Adrenal gland (tissue), 12 donors: Measurements from ENCODE around the gene RIMBP2. TPM values are rescaled to one million over a fixed set of nuclear protein-coding genes. Genes with fewer than 3 reads are reported as not detected.
A peak's percentile ranks its signal among the peaks of the same experiment; 100 is the strongest.

Source experiments
- DNase-seq, 7 donors: peaks; one replicate each; pipeline ENCODE4 v3.0.0-alpha.2; 2019 to 2020
- H3K27ac ChIP-seq, 5 donors: fragments of 200-600 bp; sonication (generic) in 4 of 5; 1 replicate in 3 of 5; 2 replicates in 2 of 5; pipeline versions ENCODE4 v1.5.1 to v1.8.0; 2016 to 2020; ENCODE audit warnings: mild to moderate bottlenecking in 1 of 5
- H3K27me3 ChIP-seq: fragments of 200-600 bp; 2 replicates; pipeline ENCODE4 v1.8.0; 2021
- H3K36me3 ChIP-seq, 2 donors: fragments of 200-600 bp; replicated peaks in 1 of 2; 1 replicate in 1 of 2; 2 replicates in 1 of 2; pipeline versions ENCODE4 v1.5.1 to v1.8.0; 2018 to 2022
- H3K4me1 ChIP-seq, 2 donors: fragments of 200-600 bp; replicated peaks in 1 of 2; 1 replicate in 1 of 2; 2 replicates in 1 of 2; pipeline versions ENCODE4 v1.5.1 to v1.8.0; 2018 to 2021
- H3K4me3 ChIP-seq, 4 donors: fragments of 200-600 bp; sonication (generic) in 3 of 4; one replicate each; pipeline ENCODE4 v1.5.1; 2016 to 2018
- H3K9me3 ChIP-seq, 3 donors: fragments of 200-600 bp; sonication (generic) in 1 of 3; replicated peaks in 1 of 3; 1 replicate in 2 of 3; 2 replicates in 1 of 3; pipeline versions ENCODE4 v1.5.1 to v1.8.0; 2016 to 2021
- POLR2A ChIP-seq, 2 donors: fragments of 450-650 bp; IDR thresholded peaks; one replicate each; pipeline ENCODE4 v1.6.1; 2017; ENCODE audit warnings: antibody characterized with exemption in 2 of 2, mild to moderate bottlenecking in 2 of 2, moderate library complexity in 1 of 2
- WGBS, 4 donors: extraction: QIAGEN DNeasy Blood & Tissue Kit in 2 of 4; methylation state at CpG; one replicate each; pipeline versions ENCODE4 v1.1.5 to v1.1.7; 2013 to 2017; 5-methylcytosine and 5-hydroxymethylcytosine counted together
- intact Hi-C, 2 donors: fragments of 100-400 bp; cut with DNase I; formaldehyde crosslinking; loops; one replicate each; pipeline versions ENCODE4 v1.14.1 to v1.15.0; 2022 to 2023
- polyA plus RNA-seq, 3 donors: library from polyadenylated mRNA; stranded (reverse); fragments of 200-250 nt in 2 of 3; fragments of 350-450 nt in 1 of 3; fragmentation: Illumina TruSeq in 1 of 3; extraction: RNeasy Lipid Tissue Mini Kit (QIAGEN cat#74804) in 1 of 3; gene quantifications; one replicate each; pipeline ENCODE4 v1.2.3, GENCODE V29; 2013 to 2014
- total RNA-seq, 9 donors: library from RNA; depleted of rRNA in 4 of 9; stranded (reverse); fragments of >200 nt in 4 of 9; fragments of 120-200 nt in 1 of 9; fragmentation: NEBNext Ultra II Directional in 1 of 9; extraction: Animal tissue kit (Norgen Biotek cat#: 25700) in 1 of 9; gene quantifications; one replicate each; pipeline versions ENCODE4 v1.1.0 to v1.2.4, GENCODE V29; 2013 to 2023
- TF ChIP-seq, protein P1 (sequence below), 6 experiments: fragments of 450-650 bp in 4 of 6; fragments of 200-600 bp in 2 of 6; sonication (generic) in 1 of 6; IDR thresholded peaks; 1 replicate in 5 of 6; 2 replicates in 1 of 6; pipeline versions ENCODE4 v1.5.1 to v1.8.0; 2016 to 2021; ENCODE audit warnings: antibody characterized with exemption in 6 of 6, mild to moderate bottlenecking in 2 of 6, moderate library complexity in 1 of 6
- donor health status: healthy with polysubstance abuse.
- donor health status: Bipolar disorder and iron deficiency.
- donor health status: DM: yes; HTN: yes; CAD: no.
- donor health status: DM: no; HTN: no; CAD: no.
- donor health status: DM: no; HTN: no; CAD: no.
- donor health status: DM: yes; HTN: yes; CAD: no.

The RIMBP2 gene
- total and polyA plus RNA-seq, 12 donors = 0.18 to 23.9 (median 6.3) TPM; not detected in 2

DNA sequence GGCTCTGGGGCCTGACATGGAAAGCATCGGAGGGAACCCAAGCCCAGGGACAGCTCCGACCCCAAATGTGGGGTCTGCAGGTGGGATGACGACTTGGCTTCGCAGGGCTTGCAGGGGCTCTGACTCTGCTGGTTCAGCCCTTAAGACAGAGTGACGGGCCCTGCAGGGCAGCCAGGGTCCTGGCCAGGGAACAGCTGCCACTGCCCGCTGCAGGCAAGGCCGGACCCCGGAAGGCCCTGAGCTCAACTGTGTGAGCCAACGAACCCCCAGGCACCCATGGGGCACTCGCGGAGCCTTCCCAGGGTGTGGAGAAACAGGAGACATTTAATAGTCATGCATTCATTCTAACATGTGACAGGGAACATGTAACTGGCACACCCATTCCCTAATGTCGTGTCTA, 257.8 kb downstream of the RIMBP2 start:
- DNase-seq = no peak
- Histone ChIP-seq H3K27ac (no peak overlapping the region), H3K4me1 (no peaks in the 10 kb centered on the region), H3K4me3 (no peak overlapping the region), H3K36me3 (no peaks in the 10 kb centered on the region), H3K9me3 (no peaks in the 10 kb centered on the region), H3K27me3 (no peaks in the 10 kb centered on the region)
- intact Hi-C loops = no loop called here
- TF ChIP-seq, protein P1, sequence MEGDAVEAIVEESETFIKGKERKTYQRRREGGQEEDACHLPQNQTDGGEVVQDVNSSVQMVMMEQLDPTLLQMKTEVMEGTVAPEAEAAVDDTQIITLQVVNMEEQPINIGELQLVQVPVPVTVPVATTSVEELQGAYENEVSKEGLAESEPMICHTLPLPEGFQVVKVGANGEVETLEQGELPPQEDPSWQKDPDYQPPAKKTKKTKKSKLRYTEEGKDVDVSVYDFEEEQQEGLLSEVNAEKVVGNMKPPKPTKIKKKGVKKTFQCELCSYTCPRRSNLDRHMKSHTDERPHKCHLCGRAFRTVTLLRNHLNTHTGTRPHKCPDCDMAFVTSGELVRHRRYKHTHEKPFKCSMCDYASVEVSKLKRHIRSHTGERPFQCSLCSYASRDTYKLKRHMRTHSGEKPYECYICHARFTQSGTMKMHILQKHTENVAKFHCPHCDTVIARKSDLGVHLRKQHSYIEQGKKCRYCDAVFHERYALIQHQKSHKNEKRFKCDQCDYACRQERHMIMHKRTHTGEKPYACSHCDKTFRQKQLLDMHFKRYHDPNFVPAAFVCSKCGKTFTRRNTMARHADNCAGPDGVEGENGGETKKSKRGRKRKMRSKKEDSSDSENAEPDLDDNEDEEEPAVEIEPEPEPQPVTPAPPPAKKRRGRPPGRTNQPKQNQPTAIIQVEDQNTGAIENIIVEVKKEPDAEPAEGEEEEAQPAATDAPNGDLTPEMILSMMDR (IDR thresholded peaks at IDR 0.05) = no peak
- no peak for TF ChIP-seq POLR2A (IDR thresholded peaks at IDR 0.05)
- 62 to 78% (median 71%) methylated on average over 2 to 12 of the region's 12 CpGs for WGBS, 4 donors

DNA sequence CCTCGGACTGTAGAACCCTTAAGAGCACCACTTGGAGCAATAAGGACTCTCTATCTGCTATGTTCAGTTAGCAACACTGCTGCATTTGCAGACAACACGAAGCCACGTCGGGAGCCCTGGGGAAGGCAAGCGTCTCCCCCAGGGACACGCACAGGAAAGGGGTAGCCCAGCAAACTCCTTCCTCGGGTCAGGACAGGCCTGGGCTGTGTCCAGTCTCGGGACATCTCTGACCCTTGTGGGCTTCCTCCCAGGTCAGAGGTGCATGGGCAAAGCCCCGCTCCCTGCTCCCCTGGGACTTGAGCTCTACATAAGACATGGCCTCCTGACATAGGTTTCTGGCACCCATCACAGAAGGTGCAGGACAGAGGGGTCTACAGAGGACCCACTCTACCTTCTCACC, 258.9 kb downstream of the RIMBP2 start:
- TF ChIP-seq, protein P1 (IDR thresholded peaks at IDR 0.05) = no peak
- no peak for TF ChIP-seq POLR2A (IDR thresholded peaks at IDR 0.05)
- intact Hi-C loops = no loop called here
- WGBS, 4 donors = 82 to 90% (median 85%) methylated on average over 1 to 9 of the region's 9 CpGs
- H3K27me3 ChIP-seq = no peaks in the 10 kb centered on the region
- no peaks in the 10 kb centered on the region for H3K36me3 ChIP-seq
- no peaks in the 10 kb centered on the region for H3K9me3 ChIP-seq
- no peak overlapping the region for H3K27ac ChIP-seq
- H3K4me1 ChIP-seq = no peaks in the 10 kb centered on the region
- DNase-seq = no peak
- H3K4me3 ChIP-seq = no peak overlapping the region

DNA sequence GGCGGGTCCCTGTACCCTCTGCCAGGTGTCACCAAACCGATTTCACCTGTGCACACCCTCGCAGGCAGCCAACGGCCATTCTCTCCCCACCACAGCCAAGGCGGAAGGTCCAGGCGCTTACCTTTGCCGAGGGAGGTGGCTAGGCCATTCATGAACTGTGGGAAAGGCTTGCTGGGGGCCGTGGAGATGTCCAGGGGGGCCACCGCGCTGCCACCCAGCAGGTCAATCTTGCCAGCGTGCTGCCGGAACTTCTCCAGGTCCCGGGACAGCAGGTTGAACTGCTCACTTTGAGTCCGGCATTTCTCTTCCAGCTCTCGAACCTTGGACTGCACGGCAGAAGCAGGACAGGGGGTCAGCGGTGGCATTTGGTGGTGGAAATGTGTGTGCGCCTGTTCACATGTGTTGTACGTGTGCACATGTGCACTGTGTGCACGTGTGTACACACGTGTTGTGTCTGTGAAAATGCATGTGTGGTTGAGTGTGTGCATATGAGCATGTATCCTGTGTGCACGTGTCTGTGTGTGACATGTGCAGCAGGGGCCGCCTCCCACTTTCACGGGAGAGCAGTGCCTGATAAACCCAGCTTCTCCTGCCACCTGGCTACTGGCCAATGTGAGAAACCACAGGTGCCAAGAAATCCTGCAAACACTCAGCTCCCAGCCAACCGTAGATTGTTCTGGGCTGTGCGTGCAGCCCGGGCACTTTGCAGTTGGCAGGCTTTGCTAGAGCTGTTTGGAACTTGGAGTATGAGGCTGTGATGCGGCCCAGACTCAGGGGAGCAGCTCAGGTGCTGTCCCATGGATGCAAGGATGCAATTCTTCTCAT, 259.5 kb downstream of the RIMBP2 start:
- Histone ChIP-seq H3K27me3 (no peaks in the 10 kb centered on the region), H3K9me3 (no peaks in the 10 kb centered on the region), H3K4me1 (no peaks in the 10 kb centered on the region), H3K36me3 (no peaks in the 10 kb centered on the region), H3K27ac (no peak overlapping the region), H3K4me3 (no peak overlapping the region)
- 70 to 73% (median 71%) methylated on average over 18 to 28 of the region's 28 CpGs for WGBS, 4 donors
- DNase-seq = peak in 1 of 7 donors; percentile 84
- TF ChIP-seq, protein P1 (IDR thresholded peaks at IDR 0.05) = no peak
- no peak for TF ChIP-seq POLR2A (IDR thresholded peaks at IDR 0.05)
- intact Hi-C loops = no loop called here

DNA sequence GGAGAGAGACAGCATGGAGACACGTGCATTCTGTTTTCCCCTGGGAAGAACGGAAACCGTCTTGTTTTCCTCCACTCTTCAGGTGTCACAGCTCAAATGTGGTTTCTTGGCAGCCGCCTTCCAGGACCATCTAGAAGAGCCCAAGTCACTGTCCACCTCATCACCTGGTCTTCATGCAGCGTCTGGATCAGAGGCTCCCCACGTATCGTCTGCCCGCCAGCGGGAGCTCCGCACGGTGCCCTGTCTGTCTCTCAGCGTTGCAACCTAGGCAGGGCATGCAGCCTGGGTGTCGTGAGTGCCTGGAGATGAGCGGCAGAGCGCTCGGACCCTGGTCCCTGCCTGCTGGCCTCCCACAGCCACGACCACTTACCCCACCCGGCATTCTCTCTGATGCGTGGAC, 260.9 kb downstream of the RIMBP2 start:
- Histone ChIP-seq H3K4me3 (no peak overlapping the region), H3K9me3 (no peaks in the 10 kb centered on the region), H3K36me3 (no peaks in the 10 kb centered on the region), H3K27ac (no peak overlapping the region), H3K27me3 (no peaks in the 10 kb centered on the region), H3K4me1 (no peaks in the 10 kb centered on the region)
- intact Hi-C loops = no loop called here
- no peak for DNase-seq
- WGBS, 4 donors = 66 to 80% (median 76%) methylated on average over 16 to 19 of the region's 19 CpGs
- TF ChIP-seq POLR2A (IDR thresholded peaks at IDR 0.05) = no peak
- TF ChIP-seq, protein P1 (IDR thresholded peaks at IDR 0.05) = no peak
